Karpas-422 (cell line): ENCODE results near the gene PRPS1. TPM values are rescaled to one million over a fixed set of nuclear protein-coding genes. Genes with fewer than 3 reads are reported as not detected.
"Not testable (repeated sequence)": the region's sequence is repeated elsewhere in the genome, so short reads cannot be mapped to it uniquely, and the experiment has no call there.

Experiments
- DNase-seq: peaks from one replicate; pipeline ENCODE4 v3.0.0-alpha.2; 2015
- H2AFZ ChIP-seq: fragments of 200-600 bp; sonication (generic); 2 replicates; pipeline ENCODE4 v1.6.1; 2014; ENCODE audit warnings: antibody characterized with exemption, low read length, mixed read lengths
- H3K27ac ChIP-seq: fragments of 200-600 bp; sonication (generic); 2 replicates; pipeline ENCODE4 v1.5.1; 2014; ENCODE audit warnings: mild to moderate bottlenecking, low read length, moderate library complexity
- H3K27me3 ChIP-seq: fragments of 200-600 bp; sonication (generic); 2 replicates; pipeline ENCODE4 v1.6.1; 2014; ENCODE audit warnings: low read length, mixed read lengths
- H3K36me3 ChIP-seq: fragments of 200-600 bp; sonication (generic); 2 replicates; pipeline ENCODE4 v1.6.1; 2014; ENCODE audit warnings: low read length, mixed read lengths; ENCODE audit not compliant: insufficient read depth
- H3K4me1 ChIP-seq: fragments of 200-600 bp; sonication (generic); 2 replicates; pipeline ENCODE4 v1.6.1; 2014; ENCODE audit warnings: mild to moderate bottlenecking, low read length, mixed read lengths
- H3K4me2 ChIP-seq: fragments of 200-600 bp; sonication (generic); 2 replicates; pipeline ENCODE4 v1.6.1; 2014; ENCODE audit warnings: low read length, low read depth, mild to moderate bottlenecking; ENCODE audit not compliant: poor library complexity, severe bottlenecking
- H3K4me3 ChIP-seq: fragments of 200-600 bp; sonication (generic); 2 replicates; pipeline ENCODE4 v1.5.1; 2014; ENCODE audit warnings: mild to moderate bottlenecking, antibody characterized with exemption, low read length, mixed read lengths
- H3K79me2 ChIP-seq: fragments of 200-600 bp; sonication (generic); 2 replicates; pipeline ENCODE4 v1.6.1; 2014; ENCODE audit warnings: mild to moderate bottlenecking, low read length, mixed read lengths
- H3K9ac ChIP-seq: fragments of 200-600 bp; sonication (generic); 2 replicates; pipeline ENCODE4 v1.6.0; 2014; ENCODE audit warnings: low read length
- H3K9me2 ChIP-seq: fragments of 200-600 bp; sonication (generic), shearing (Covaris generic); replicated peaks from 2 replicates; pipeline ENCODE4 v1.6.0; 2014; ENCODE audit warnings: mild to moderate bottlenecking, low read length, moderate library complexity; ENCODE audit not compliant: insufficient read depth
- H3K9me3 ChIP-seq: fragments of 300-700, 200-600 bp; sonication (generic); 2 replicates; pipeline ENCODE4 v1.6.1; 2014; ENCODE audit warnings: low read length, mixed read lengths
- H4K20me1 ChIP-seq: fragments of 200-600 bp; sonication (generic); 2 replicates; pipeline ENCODE4 v1.6.1; 2014; ENCODE audit warnings: mild to moderate bottlenecking, antibody characterized with exemption, low read length, low read depth; ENCODE audit not compliant: insufficient read depth
- total RNA-seq: library from RNA; depleted of rRNA; stranded (reverse); fragments of >200 nt; shearing (Covaris generic); gene quantifications from 2 replicates; pipeline ENCODE4 v1.2.3, GENCODE V29; 2014; ENCODE audit warnings: low replicate concordance

PRPS1 gene
- total RNA-seq, 1 experiment from 2014 or later = 50.7 TPM

GRCh38 chrX:107600366-107600765 is 27.9 kb upstream of the PRPS1 start:
- Histone ChIP-seq H3K4me1 (peaks cover 7% of the 10 kb centered on the region), H3K9me2 (no peaks in the 10 kb centered on the region)

GRCh38 chrX:107601326-107601725 is 27.0 kb upstream of the PRPS1 start:
- no peak overlapping the region for H3K4me3 ChIP-seq

More at GRCh38 chrX:107600366-107600765, 27.9 kb upstream of the PRPS1 start:
- H3K79me2 ChIP-seq = no peaks in the 10 kb centered on the region
- H3K4me3 ChIP-seq = no peak overlapping the region
- no peaks in the 10 kb centered on the region for H4K20me1 ChIP-seq
- DNase-seq = no peak
- H2AFZ ChIP-seq = no peak overlapping the region
- no peaks in the 10 kb centered on the region for H3K27me3 ChIP-seq
- H3K9ac ChIP-seq = no peak overlapping the region
- no peak overlapping the region for H3K4me2 ChIP-seq
- H3K27ac ChIP-seq = no peak overlapping the region
- no peaks in the 10 kb centered on the region for H3K36me3 ChIP-seq
- H3K9me3 ChIP-seq = no peaks in the 10 kb centered on the region

GRCh38 chrX:107601759-107602158 is 26.6 kb upstream of the PRPS1 start:
- Histone ChIP-seq H4K20me1 (no peaks in the 10 kb centered on the region), H3K4me2 (no peak overlapping the region), H3K27ac (no peak overlapping the region), H3K79me2 (no peaks in the 10 kb centered on the region), H3K4me3 (no peak overlapping the region), H2AFZ (no peak overlapping the region), H3K9me2 (no peaks in the 10 kb centered on the region), H3K9me3 (no peaks in the 10 kb centered on the region), H3K27me3 (no peaks in the 10 kb centered on the region), H3K4me1 (peaks cover 7% of the 10 kb centered on the region), H3K9ac (no peak overlapping the region), H3K36me3 (no peaks in the 10 kb centered on the region)
- no peak for DNase-seq

More at GRCh38 chrX:107601326-107601725, 27.0 kb upstream of the PRPS1 start:
- no peak for DNase-seq
- Histone ChIP-seq H3K9me3 (no peaks in the 10 kb centered on the region), H3K79me2 (no peaks in the 10 kb centered on the region), H3K27me3 (no peaks in the 10 kb centered on the region), H3K9ac (no peak overlapping the region), H2AFZ (no peak overlapping the region), H3K9me2 (no peaks in the 10 kb centered on the region), H3K4me2 (no peak overlapping the region), H3K36me3 (no peaks in the 10 kb centered on the region), H4K20me1 (no peaks in the 10 kb centered on the region), H3K27ac (no peak overlapping the region), H3K4me1 (peaks cover 7% of the 10 kb centered on the region)

GRCh38 chrX:107602694-107603239 is 25.5 kb upstream of the PRPS1 start:
- no peak overlapping the region for H3K4me2 ChIP-seq

GRCh38 chrX:107603429-107604159 is 24.7 kb upstream of the PRPS1 start:
- no peak for DNase-seq
- no peaks in the 10 kb centered on the region for H3K36me3 ChIP-seq
- H3K27ac ChIP-seq = no peak overlapping the region
- H3K4me1 ChIP-seq = peaks cover 7% of the 10 kb centered on the region
- H4K20me1 ChIP-seq = no peaks in the 10 kb centered on the region
- H3K9me2 ChIP-seq = no peaks in the 10 kb centered on the region
- H3K27me3 ChIP-seq = no peaks in the 10 kb centered on the region
- no peak overlapping the region for H3K4me2 ChIP-seq
- no peaks in the 10 kb centered on the region for H3K9me3 ChIP-seq
- no peak overlapping the region for H2AFZ ChIP-seq
- H3K79me2 ChIP-seq = no peaks in the 10 kb centered on the region
- H3K9ac ChIP-seq = no peak overlapping the region
- H3K4me3 ChIP-seq = no peak overlapping the region

More at GRCh38 chrX:107602694-107603239, 25.5 kb upstream of the PRPS1 start:
- Histone ChIP-seq H3K9me3 (no peaks in the 10 kb centered on the region), H3K4me1 (peaks cover 7% of the 10 kb centered on the region), H3K27ac (no peak overlapping the region), H3K36me3 (no peaks in the 10 kb centered on the region), H3K27me3 (no peaks in the 10 kb centered on the region), H3K9me2 (no peaks in the 10 kb centered on the region), H3K4me3 (no peak overlapping the region), H3K79me2 (no peaks in the 10 kb centered on the region), H4K20me1 (no peaks in the 10 kb centered on the region), H2AFZ (no peak overlapping the region), H3K9ac (no peak overlapping the region)
- DNase-seq = no peak

- not testable (repeated sequence) for H3K4me1 ChIP-seq, H3K9me2 ChIP-seq, DNase-seq, H4K20me1 ChIP-seq, H3K4me3 ChIP-seq, H3K9ac ChIP-seq, H3K27ac ChIP-seq, H3K27me3 ChIP-seq, H3K36me3 ChIP-seq, H3K4me2 ChIP-seq, H2AFZ ChIP-seq, H3K79me2 ChIP-seq, H3K9me3 ChIP-seq
Observed at GRCh38 chrX:107609061-107609460, 19.2 kb upstream of the PRPS1 start.

- no peaks in the 10 kb centered on the region for H4K20me1 ChIP-seq
- H3K4me1 ChIP-seq = no peaks in the 10 kb centered on the region
- no peak overlapping the region for H2AFZ ChIP-seq
- no peak overlapping the region for H3K9ac ChIP-seq
- H3K79me2 ChIP-seq = no peaks in the 10 kb centered on the region
- H3K27me3 ChIP-seq = no peaks in the 10 kb centered on the region
- no peak overlapping the region for H3K4me3 ChIP-seq
- H3K27ac ChIP-seq = no peak overlapping the region
- H3K36me3 ChIP-seq = no peaks in the 10 kb centered on the region
- H3K4me2 ChIP-seq = no peak overlapping the region
- no peak for DNase-seq
- no peaks in the 10 kb centered on the region for H3K9me3 ChIP-seq
- no peaks in the 10 kb centered on the region for H3K9me2 ChIP-seq
Observed at GRCh38 chrX:107610667-107611066, 17.6 kb upstream of the PRPS1 start.

- no peak overlapping the region for H3K27ac ChIP-seq
- no peak for DNase-seq
- H3K9me3 ChIP-seq = no peaks in the 10 kb centered on the region
- H3K27me3 ChIP-seq = no peaks in the 10 kb centered on the region
- no peak overlapping the region for H3K4me2 ChIP-seq
- H4K20me1 ChIP-seq = no peaks in the 10 kb centered on the region
- H3K9ac ChIP-seq = no peak overlapping the region
- H3K4me3 ChIP-seq = no peak overlapping the region
- H2AFZ ChIP-seq = no peak overlapping the region
- no peaks in the 10 kb centered on the region for H3K4me1 ChIP-seq
- no peaks in the 10 kb centered on the region for H3K36me3 ChIP-seq
- no peaks in the 10 kb centered on the region for H3K79me2 ChIP-seq
- no peaks in the 10 kb centered on the region for H3K9me2 ChIP-seq
Observed at GRCh38 chrX:107619885-107620322, 8.4 kb upstream of the PRPS1 start.
